Left ventricle myocardium inferior (tissue), 1 donor: ENCODE measurements around the gene KIRREL3. TPM values are rescaled to one million over a fixed set of nuclear protein-coding genes. Genes with fewer than 3 reads are reported as not detected.

ENCODE experiments used
- DNase-seq: peaks from one replicate; pipeline ENCODE4 v3.0.0-alpha.2; 2020
- H3K27ac ChIP-seq: fragments of 200-600 bp; replicated peaks from 2 replicates; pipeline ENCODE4 v1.8.0; 2021
- H3K27me3 ChIP-seq: fragments of 200-600 bp; 2 replicates; pipeline ENCODE4 v1.8.0; 2021; ENCODE audit warnings: low read depth
- H3K36me3 ChIP-seq: fragments of 200-600 bp; 2 replicates; pipeline ENCODE4 v1.8.0; 2021
- H3K4me1 ChIP-seq: fragments of 200-600 bp; 2 replicates; pipeline ENCODE4 v1.8.0; 2021
- H3K4me3 ChIP-seq: fragments of 200-600 bp; 2 replicates; pipeline ENCODE4 v1.8.0; 2021; ENCODE audit warnings: mild to moderate bottlenecking, moderate library complexity
- H3K9me3 ChIP-seq: fragments of 200-600 bp; replicated peaks from 2 replicates; pipeline ENCODE4 v1.8.0; 2021
- CTCF ChIP-seq: fragments of 200-600 bp; IDR thresholded peaks from 2 replicates; pipeline ENCODE4 v1.8.0; 2021; ENCODE audit warnings: antibody characterized with exemption, mild to moderate bottlenecking, borderline replicate concordance
- intact Hi-C: fragments of 100-400 bp; cut with micrococcal nuclease; formaldehyde crosslinking; loops from one replicate; pipeline ENCODE4 v1.11.0; 2022
- total RNA-seq: library from RNA; stranded (reverse); fragmentation: NEBNext Ultra II Directional; extraction: Animal tissue kit (Norgen Biotek cat#: 25700); gene quantifications from one replicate; pipeline ENCODE4 v1.2.1, GENCODE V29; 2021
- donor health status: DM: no; HTN: yes; CAD: no; lungs with severe emphysema.

KIRREL3 gene
- total RNA-seq, 1 donor from 2014 or later = 0.74 TPM

- DNase-seq = no peak
- Histone ChIP-seq H3K4me3 (no peak overlapping the region), H3K27ac (peak overlapping the region; percentile 38), H3K36me3 (peaks cover 30% of the 10 kb centered on the region), H3K27me3 (no peaks in the 10 kb centered on the region), H3K9me3 (no peaks in the 10 kb centered on the region), H3K4me1 (peaks cover 65% of the 10 kb centered on the region)
- TF ChIP-seq CTCF = no peak
- intact Hi-C loops = no loop called here
Observed at GRCh38 chr11:126406368-126406767, 594.2 kb downstream of the KIRREL3 start.

GRCh38 chr11:126405906-126406305 lies 594.7 kb downstream of the KIRREL3 start:
- Histone ChIP-seq H3K9me3 (no peaks in the 10 kb centered on the region), H3K4me3 (no peak overlapping the region), H3K36me3 (peaks cover 30% of the 10 kb centered on the region), H3K4me1 (peaks cover 61% of the 10 kb centered on the region), H3K27me3 (no peaks in the 10 kb centered on the region), H3K27ac (no peak overlapping the region)
- intact Hi-C loops = no loop called here
- no peak for DNase-seq
- TF ChIP-seq CTCF = no peak

GRCh38 chr11:126405374-126405773 lies 595.2 kb downstream of the KIRREL3 start:
- no peak overlapping the region for H3K4me3 ChIP-seq
- intact Hi-C loops = no loop called here
- H3K27me3 ChIP-seq = no peaks in the 10 kb centered on the region
- H3K9me3 ChIP-seq = no peaks in the 10 kb centered on the region
- no peak overlapping the region for H3K27ac ChIP-seq
- H3K36me3 ChIP-seq = peaks cover 30% of the 10 kb centered on the region
- no peak for DNase-seq
- TF ChIP-seq CTCF = no peak
- peaks cover 55% of the 10 kb centered on the region for H3K4me1 ChIP-seq

GRCh38 chr11:126404367-126404766 lies 596.2 kb downstream of the KIRREL3 start:
- peaks cover 28% of the 10 kb centered on the region for H3K36me3 ChIP-seq
- TF ChIP-seq CTCF = no peak
- no peaks in the 10 kb centered on the region for H3K9me3 ChIP-seq
- peaks cover 45% of the 10 kb centered on the region for H3K4me1 ChIP-seq
- no peaks in the 10 kb centered on the region for H3K27me3 ChIP-seq
- no peak overlapping the region for H3K27ac ChIP-seq
- intact Hi-C loops = no loop called here
- DNase-seq = no peak
- H3K4me3 ChIP-seq = no peak overlapping the region

- H3K36me3 ChIP-seq = peaks cover 21% of the 10 kb centered on the region
- no peak for DNase-seq
- no peaks in the 10 kb centered on the region for H3K9me3 ChIP-seq
- no peak overlapping the region for H3K4me3 ChIP-seq
- H3K27me3 ChIP-seq = no peaks in the 10 kb centered on the region
- intact Hi-C loops = no loop called here
- no peak overlapping the region for H3K27ac ChIP-seq
- H3K4me1 ChIP-seq = peaks cover 46% of the 10 kb centered on the region
- TF ChIP-seq CTCF = no peak
Observed at GRCh38 chr11:126403658-126404057, 596.9 kb downstream of the KIRREL3 start.
